ENCODE data around the gene CALML3. TPM values are rescaled to one million over a fixed set of nuclear protein-coding genes. Genes with fewer than 3 reads are reported as not detected.

CALML3 gene
- total RNA-seq, 1 experiment from 2014 or later = not detected

DNA sequence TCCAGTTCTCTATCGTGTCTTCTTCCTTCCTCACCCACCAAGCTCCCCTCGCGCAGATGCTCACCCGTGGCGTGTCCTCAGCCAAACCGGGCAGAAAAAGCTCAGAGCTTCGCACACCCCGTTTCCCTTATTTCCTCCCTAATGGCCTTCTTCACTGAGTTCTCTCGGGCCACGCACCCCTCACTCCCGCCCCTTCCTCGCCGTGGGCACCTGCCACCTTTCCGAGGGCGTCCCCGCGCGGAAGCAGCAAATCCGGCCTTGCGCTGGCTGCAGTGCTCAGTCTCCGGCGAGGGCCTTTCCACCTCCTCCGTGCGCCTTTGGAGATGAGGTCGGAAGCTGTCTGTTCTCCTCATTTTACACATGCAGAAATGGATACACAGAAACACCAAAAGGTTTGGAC, 12.4 kb upstream of the CALML3 start:
- Histone ChIP-seq H3K36me3 (ENCODE audit: low read depth, low read length) (no peaks in the 10 kb centered on the region), H3K27me3 (ENCODE audit: low read length) (no peaks in the 10 kb centered on the region), H3K9me2 (replicated peaks; ENCODE audit: low read length) (no peaks in the 10 kb centered on the region), H2AFZ (ENCODE audit: low read length) (no peak overlapping the region), H3K79me2 (ENCODE audit: low read length) (no peaks in the 10 kb centered on the region), H3K9me3 (ENCODE audit: low read length) (no peaks in the 10 kb centered on the region), H3F3A (ENCODE audit: low read length, unreplicated experiment) (no peaks in the 10 kb centered on the region), H3K9ac (ENCODE audit: low read length) (no peak overlapping the region), H4K20me1 (ENCODE audit: low read length) (no peaks in the 10 kb centered on the region), H3K4me1 (ENCODE audit: insufficient read depth, low read length) (no peaks in the 10 kb centered on the region), H3K4me2 (ENCODE audit: low read length) (no peak overlapping the region), H3K4me3 (ENCODE audit: low read length) (no peak overlapping the region), H3K27ac (ENCODE audit: low read length) (no peak overlapping the region)
- no peak for TF ChIP-seq EZH2 (IDR thresholded peaks at IDR 0.05; ENCODE audit: low read length, unreplicated experiment)
- TF ChIP-seq CTCF (conservative IDR thresholded peaks at IDR 0.05; ENCODE audit: low read depth, low read length) = no peak
- no peak for TF ChIP-seq EZH2phosphoT487 (IDR thresholded peaks at IDR 0.05; ENCODE audit: borderline replicate concordance, low read length)
- ChIA-PET CTCF (no interaction called here), POLR2A (ENCODE audit: unreplicated experiment) (interaction anchor here (0.5 kb wide), 1 partner anchor 396 kb away, joined by 3 read pairs; no protein-coding TSS in a partner anchor)
- BruUV-seq (replicated peaks) = no TSS peak
- DNase-seq (no peak), ATAC-seq (no peak)
- intact Hi-C loops (cut with micrococcal nuclease) = no loop called here

GRCh38 chr10:5512881-5513612, 11.7 kb upstream of the CALML3 start:
- no peak overlapping the region for H2AFZ ChIP-seq (ENCODE audit: low read length)
- ChIA-PET CTCF (no interaction called here), POLR2A (ENCODE audit: unreplicated experiment) (no interaction called here)
- H3F3A ChIP-seq (ENCODE audit: low read length, unreplicated experiment) = no peaks in the 10 kb centered on the region
- no peak overlapping the region for H3K9ac ChIP-seq (ENCODE audit: low read length)
- H3K36me3 ChIP-seq (ENCODE audit: low read depth, low read length) = no peaks in the 10 kb centered on the region
- H3K4me2 ChIP-seq (ENCODE audit: low read length) = no peak overlapping the region
- H3K4me3 ChIP-seq (ENCODE audit: low read length) = no peak overlapping the region
- DNase-seq (no peak), ATAC-seq (no peak)
- no peaks in the 10 kb centered on the region for H4K20me1 ChIP-seq (ENCODE audit: low read length)
- H3K27me3 ChIP-seq (ENCODE audit: low read length) = no peaks in the 10 kb centered on the region
- no peak overlapping the region for H3K27ac ChIP-seq (ENCODE audit: low read length)
- H3K79me2 ChIP-seq (ENCODE audit: low read length) = no peaks in the 10 kb centered on the region
- no TSS peak for BruUV-seq (replicated peaks)
- intact Hi-C loops (cut with micrococcal nuclease) = no loop called here
- TF ChIP-seq EZH2 (IDR thresholded peaks at IDR 0.05; ENCODE audit: low read length, unreplicated experiment) = no peak
- TF ChIP-seq CTCF (conservative IDR thresholded peaks at IDR 0.05; ENCODE audit: low read depth, low read length) = no peak
- no peak for TF ChIP-seq EZH2phosphoT487 (IDR thresholded peaks at IDR 0.05; ENCODE audit: borderline replicate concordance, low read length)
- H3K9me3 ChIP-seq (ENCODE audit: low read length) = no peaks in the 10 kb centered on the region
- H3K4me1 ChIP-seq (ENCODE audit: insufficient read depth, low read length) = 0 out of 2 replicates have a peak, but pooled peaks cover 2% of the 10 kb centered on the region
- H3K9me2 ChIP-seq (replicated peaks; ENCODE audit: low read length) = no peaks in the 10 kb centered on the region

DNA sequence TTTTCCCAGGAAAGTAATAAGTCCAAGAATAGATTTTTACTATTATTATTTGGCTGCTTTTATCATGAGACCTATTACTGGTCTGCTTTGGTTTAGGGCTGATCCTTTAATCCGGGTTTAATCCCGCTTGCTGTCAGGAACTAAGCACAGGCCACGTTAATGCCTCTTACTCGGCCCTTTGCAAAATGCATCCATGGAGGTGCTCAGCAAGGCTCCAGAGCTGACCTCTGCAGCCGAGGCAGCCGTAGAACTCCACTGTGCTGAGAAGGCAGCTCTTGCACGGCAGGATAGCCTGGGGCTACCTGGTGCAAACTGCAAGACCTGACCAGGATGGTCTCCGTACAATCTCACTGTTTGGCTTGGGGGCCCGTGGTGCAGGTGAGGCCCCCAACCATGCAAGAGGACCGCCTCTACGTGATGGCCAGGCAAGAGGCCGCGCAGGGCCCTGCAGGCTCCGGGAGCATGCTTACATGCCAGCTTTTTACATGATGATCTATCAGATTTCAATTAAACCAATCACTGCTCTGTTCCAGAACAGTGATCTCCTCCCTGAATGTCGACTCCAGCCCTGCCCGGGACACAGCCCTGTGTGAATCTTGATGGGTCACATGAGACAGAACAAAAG, 10.4 kb upstream of the CALML3 start:
- Histone ChIP-seq H3K9me2 (replicated peaks; ENCODE audit: low read length) (no peaks in the 10 kb centered on the region), H2AFZ (ENCODE audit: low read length) (no peak overlapping the region), H3K27ac (ENCODE audit: low read length) (no peak overlapping the region), H4K20me1 (ENCODE audit: low read length) (no peaks in the 10 kb centered on the region), H3K9me3 (ENCODE audit: low read length) (no peaks in the 10 kb centered on the region), H3K4me3 (ENCODE audit: low read length) (no peak overlapping the region), H3F3A (ENCODE audit: low read length, unreplicated experiment) (no peaks in the 10 kb centered on the region), H3K4me1 (ENCODE audit: insufficient read depth, low read length) (0 out of 2 replicates have a peak, but pooled peaks cover 5% of the 10 kb centered on the region), H3K79me2 (ENCODE audit: low read length) (no peaks in the 10 kb centered on the region), H3K36me3 (ENCODE audit: low read depth, low read length) (no peaks in the 10 kb centered on the region), H3K27me3 (ENCODE audit: low read length) (no peaks in the 10 kb centered on the region), H3K4me2 (ENCODE audit: low read length) (no peak overlapping the region), H3K9ac (ENCODE audit: low read length) (no peak overlapping the region)
- ChIA-PET CTCF (no interaction called here), POLR2A (ENCODE audit: unreplicated experiment) (no interaction called here)
- ATAC-seq = no peak
- TF ChIP-seq EZH2phosphoT487 (IDR thresholded peaks at IDR 0.05; ENCODE audit: borderline replicate concordance, low read length) (no peak), EZH2 (IDR thresholded peaks at IDR 0.05; ENCODE audit: low read length, unreplicated experiment) (no peak), CTCF (conservative IDR thresholded peaks at IDR 0.05; ENCODE audit: low read depth, low read length) (no peak)
- BruUV-seq (replicated peaks) = no TSS peak
- intact Hi-C loops (cut with micrococcal nuclease) = no loop called here
- DNase-seq = no peak

Data from PC-3 (cell line).